ENCODE measurements around the gene FRMD1. TPM values are rescaled to one million over a fixed set of nuclear protein-coding genes. Genes with fewer than 3 reads are reported as not detected.

Gene FRMD1
- total and polyA plus RNA-seq, 2 donors (not counting 3 experiments of a cell fraction or from before 2014, with no cell fraction given): not detected

GRCh38 chr6:168082860-168083513 is 4.0 kb upstream of the FRMD1 start:
- H2AFZ ChIP-seq (ENCODE audit: low read depth, low read length): no peak overlapping the region
- ChIA-PET CTCF (no interaction called here), POLR2A (no interaction called here)
- no peak for FAIRE-seq
- no peaks in the 10 kb centered on the region for H3K27me3 ChIP-seq (ENCODE audit: control insufficient read depth in 2 of 2, insufficient read depth in 2 of 2, low read length in 2 of 2)
- no peak overlapping the region for H3K4me2 ChIP-seq (ENCODE audit: insufficient read depth, low read length)
- DNase-seq (ENCODE audit: low read depth, low spot score): no peak
- intact Hi-C loops (cut with micrococcal nuclease): no loop called here
- H3K4me1 ChIP-seq (ENCODE audit: control insufficient read depth, extremely low read depth, insufficient read depth, low read length): no peaks in the 10 kb centered on the region
- H4K20me1 ChIP-seq (replicated peaks; ENCODE audit: control insufficient read depth, extremely low read depth, insufficient read depth, low read length): no peaks in the 10 kb centered on the region
- no peaks in the 10 kb centered on the region for H3K9me1 ChIP-seq (replicated peaks; ENCODE audit: control insufficient read depth, extremely low read depth, insufficient read depth, low read length)
- no peak overlapping the region for H3K4me3 ChIP-seq (replicated peaks in 1 of 3; ENCODE audit: insufficient read depth in 1 of 3, low read depth in 1 of 3, low read length in 3 of 3)
- H3K27ac ChIP-seq (ENCODE audit: insufficient read depth, low read depth, low read length): no peak overlapping the region
- no TSS peak for BruUV-seq (replicated peaks)
- no peak overlapping the region for H3K9ac ChIP-seq (replicated peaks; ENCODE audit: extremely low read depth, insufficient read depth, low read length)
- H3K79me2 ChIP-seq (ENCODE audit: control insufficient read depth, insufficient read depth, low read length): no peaks in the 10 kb centered on the region
- H3K36me3 ChIP-seq (ENCODE audit: control insufficient read depth in 2 of 2, extremely low read depth in 1 of 2, insufficient read depth in 2 of 2, low read length in 2 of 2): no peaks in the 10 kb centered on the region
- dilution Hi-C loops (cut with MboI; ENCODE audit: extremely low pct_ligation_motif_present, low sequenced_read_pairs): no loop called here
- no peaks in the 10 kb centered on the region for H3K9me3 ChIP-seq (replicated peaks; ENCODE audit: control insufficient read depth, insufficient read depth, low read length)
- TF ChIP-seq GATA2 (IDR thresholded peaks at IDR 0.05; ENCODE audit: insufficient read depth, insufficient read length, low read depth, low read length) (no peak), JUN (IDR thresholded peaks at IDR 0.05; ENCODE audit: borderline replicate concordance, insufficient read depth, insufficient read length, low read depth) (no peak), FOS (IDR thresholded peaks at IDR 0.05; ENCODE audit: borderline replicate concordance, insufficient read depth, low read length) (no peak), POLR2A (IDR thresholded peaks at IDR 0.05; ENCODE audit: low read depth, low read length) (no peak)

GRCh38 chr6:168081858-168082546 is 3.0 kb upstream of the FRMD1 start:
- Histone ChIP-seq H3K79me2 (ENCODE audit: control insufficient read depth, insufficient read depth, low read length) (no peaks in the 10 kb centered on the region), H3K9me1 (replicated peaks; ENCODE audit: control insufficient read depth, extremely low read depth, insufficient read depth, low read length) (no peaks in the 10 kb centered on the region), H3K9ac (replicated peaks; ENCODE audit: extremely low read depth, insufficient read depth, low read length) (no peak overlapping the region), H3K4me3 (replicated peaks in 1 of 3; ENCODE audit: insufficient read depth in 1 of 3, low read depth in 1 of 3, low read length in 3 of 3) (no peak overlapping the region), H3K4me2 (ENCODE audit: insufficient read depth, low read length) (no peak overlapping the region), H3K4me1 (ENCODE audit: control insufficient read depth, extremely low read depth, insufficient read depth, low read length) (no peaks in the 10 kb centered on the region), H3K27ac (ENCODE audit: insufficient read depth, low read depth, low read length) (no peak overlapping the region), H3K27me3 (ENCODE audit: control insufficient read depth in 2 of 2, insufficient read depth in 2 of 2, low read length in 2 of 2) (no peaks in the 10 kb centered on the region), H3K9me3 (replicated peaks; ENCODE audit: control insufficient read depth, insufficient read depth, low read length) (no peaks in the 10 kb centered on the region), H3K36me3 (ENCODE audit: control insufficient read depth in 2 of 2, extremely low read depth in 1 of 2, insufficient read depth in 2 of 2, low read length in 2 of 2) (no peaks in the 10 kb centered on the region), H2AFZ (ENCODE audit: low read depth, low read length) (no peak overlapping the region), H4K20me1 (replicated peaks; ENCODE audit: control insufficient read depth, extremely low read depth, insufficient read depth, low read length) (no peaks in the 10 kb centered on the region)
- intact Hi-C loops (cut with micrococcal nuclease) (no loop called here), dilution Hi-C loops (cut with MboI; ENCODE audit: extremely low pct_ligation_motif_present, low sequenced_read_pairs) (no loop called here)
- BruUV-seq (replicated peaks): no TSS peak
- TF ChIP-seq MYC (IDR thresholded peaks at IDR 0.05; ENCODE audit: low read depth, low read length) (no peak), POLR2A (IDR thresholded peaks at IDR 0.05; ENCODE audit: low read depth, low read length) (no peak), CTCF (IDR thresholded peaks at IDR 0.05; ENCODE audit: extremely low read depth in 1 of 2, insufficient read depth in 1 of 2, low read depth in 1 of 2, low read length in 2 of 2) (no peak), MAX (IDR thresholded peaks at IDR 0.05; ENCODE audit: insufficient read depth, insufficient read length) (no peak), EZH2 (IDR thresholded peaks at IDR 0.05; ENCODE audit: borderline replicate concordance, low read depth, low read length, severe bottlenecking) (no peak)
- ChIA-PET CTCF (no interaction called here), POLR2A (no interaction called here)
- DNase-seq (ENCODE audit: low read depth, low spot score): no peak
- FAIRE-seq: no peak
